Right lobe of liver (tissue), 4 donors: Measurements from ENCODE around the gene EPHA4.

Experiments used
- POLR2A ChIP-seq: fragments of 450-650 bp; IDR thresholded peaks from one replicate; pipeline ENCODE4 v1.6.1; 2017; ENCODE audit warnings: antibody characterized with exemption, mild to moderate bottlenecking
- TF ChIP-seq, protein P1 (sequence below), 4 donors: fragments of 200-600 bp in 3 of 4; fragments of 450-650 bp in 1 of 4; IDR thresholded peaks; one replicate each; pipeline versions ENCODE4 v1.5.1 to v1.8.0; 2016 to 2022; ENCODE audit warnings: antibody characterized with exemption in 4 of 4, mild to moderate bottlenecking in 2 of 4
- donor health status: DM: no; HTN: no; CAD: no.
- donor health status: DM: no; HTN: no; CAD: no.
- donor health status: DM: no; HTN: yes; CAD: no.

DNA sequence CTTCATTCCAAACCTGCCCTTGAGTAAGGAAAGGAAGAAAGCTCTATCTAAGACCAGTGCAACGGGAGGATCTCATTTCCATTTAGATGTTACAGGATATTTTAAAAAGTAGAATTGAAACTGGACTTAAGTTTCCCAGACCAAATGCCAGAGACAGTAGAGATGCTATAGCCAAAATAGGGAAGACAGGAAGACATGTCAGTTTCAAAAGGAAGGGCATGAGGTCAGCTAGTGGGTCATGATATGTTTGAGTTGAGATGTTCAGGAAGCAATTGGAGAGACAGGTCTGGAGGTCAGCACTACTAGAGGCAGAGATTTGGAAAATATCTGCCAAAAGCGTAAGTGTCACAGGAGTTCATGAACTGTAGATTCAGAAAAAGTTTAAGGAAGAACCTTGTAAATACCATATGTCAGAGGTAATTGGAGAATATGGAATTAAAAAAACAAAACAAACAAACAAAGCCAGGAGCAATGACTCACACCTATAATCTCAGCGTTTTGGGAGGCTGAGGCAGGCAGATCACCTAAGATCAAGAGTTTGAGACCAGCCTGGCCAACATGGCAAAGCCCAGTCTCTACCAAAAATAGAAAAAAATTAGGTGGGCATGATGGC, 50.8 kb downstream of the EPHA4 start:
- TF ChIP-seq POLR2A: no peak
- TF ChIP-seq, protein P1, sequence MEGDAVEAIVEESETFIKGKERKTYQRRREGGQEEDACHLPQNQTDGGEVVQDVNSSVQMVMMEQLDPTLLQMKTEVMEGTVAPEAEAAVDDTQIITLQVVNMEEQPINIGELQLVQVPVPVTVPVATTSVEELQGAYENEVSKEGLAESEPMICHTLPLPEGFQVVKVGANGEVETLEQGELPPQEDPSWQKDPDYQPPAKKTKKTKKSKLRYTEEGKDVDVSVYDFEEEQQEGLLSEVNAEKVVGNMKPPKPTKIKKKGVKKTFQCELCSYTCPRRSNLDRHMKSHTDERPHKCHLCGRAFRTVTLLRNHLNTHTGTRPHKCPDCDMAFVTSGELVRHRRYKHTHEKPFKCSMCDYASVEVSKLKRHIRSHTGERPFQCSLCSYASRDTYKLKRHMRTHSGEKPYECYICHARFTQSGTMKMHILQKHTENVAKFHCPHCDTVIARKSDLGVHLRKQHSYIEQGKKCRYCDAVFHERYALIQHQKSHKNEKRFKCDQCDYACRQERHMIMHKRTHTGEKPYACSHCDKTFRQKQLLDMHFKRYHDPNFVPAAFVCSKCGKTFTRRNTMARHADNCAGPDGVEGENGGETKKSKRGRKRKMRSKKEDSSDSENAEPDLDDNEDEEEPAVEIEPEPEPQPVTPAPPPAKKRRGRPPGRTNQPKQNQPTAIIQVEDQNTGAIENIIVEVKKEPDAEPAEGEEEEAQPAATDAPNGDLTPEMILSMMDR (IDR thresholded peaks at IDR 0.05): no peak
